Ishikawa (cell line): Measurements from ENCODE around the gene LBR.

ENCODE experiments used
- CEBPB ChIP-seq: IDR thresholded peaks from 2 replicates; pipeline ENCODE4 v1.6.1; 2012
- CREB1 ChIP-seq: IDR thresholded peaks from 2 replicates; pipeline ENCODE4 v1.6.1; 2012; ENCODE audit warnings: low read depth
- EGR1 ChIP-seq: IDR thresholded peaks from 2 replicates; pipeline ENCODE4 v1.6.1; 2012
- EP300 ChIP-seq: IDR thresholded peaks from 2 replicates; pipeline ENCODE4 v1.6.1; 2012; ENCODE audit warnings: borderline replicate concordance
- FOXM1 ChIP-seq: IDR thresholded peaks from 2 replicates; pipeline ENCODE4 v1.6.1; 2012; ENCODE audit warnings: low read depth, borderline replicate concordance
- MAX ChIP-seq: IDR thresholded peaks from 2 replicates; pipeline ENCODE4 v1.6.1; 2012
- NFIC ChIP-seq: IDR thresholded peaks from 2 replicates; pipeline ENCODE4 v1.6.1; 2012
- RAD21 ChIP-seq: IDR thresholded peaks from 2 replicates; pipeline ENCODE4 v1.6.1; 2012; ENCODE audit warnings: low read depth
- REST ChIP-seq: IDR thresholded peaks from 2 replicates; pipeline ENCODE4 v1.6.1; 2012; ENCODE audit warnings: low read depth, mild to moderate bottlenecking
- TAF1 ChIP-seq: IDR thresholded peaks from 2 replicates; pipeline ENCODE4 v1.6.1; 2012; ENCODE audit warnings: low read depth, mild to moderate bottlenecking
- TCF12 ChIP-seq: IDR thresholded peaks from 2 replicates; pipeline ENCODE4 v1.6.1; 2012; ENCODE audit warnings: low read depth
- TEAD4 ChIP-seq: IDR thresholded peaks from 2 replicates; pipeline ENCODE4 v1.6.1; 2012
- YY1 ChIP-seq: IDR thresholded peaks from 2 replicates; pipeline ENCODE4 v1.6.1; 2012; ENCODE audit warnings: low read depth
- ZBTB7A ChIP-seq: IDR thresholded peaks from 2 replicates; pipeline ENCODE4 v1.6.1; 2012; ENCODE audit warnings: low read depth
- TF ChIP-seq, protein P1 (sequence below): IDR thresholded peaks from 2 replicates; pipeline ENCODE4 v1.6.1; 2012

LBR gene

GRCh38 chr1:225388372-225388771, 39.5 kb downstream of the LBR start:
- no peak for TF ChIP-seq EGR1
- TF ChIP-seq TEAD4: no peak
- TF ChIP-seq TAF1: no peak
- TF ChIP-seq RAD21: no peak
- TF ChIP-seq EP300: no peak
- TF ChIP-seq YY1: no peak
- TF ChIP-seq TCF12: no peak
- TF ChIP-seq, protein P1, sequence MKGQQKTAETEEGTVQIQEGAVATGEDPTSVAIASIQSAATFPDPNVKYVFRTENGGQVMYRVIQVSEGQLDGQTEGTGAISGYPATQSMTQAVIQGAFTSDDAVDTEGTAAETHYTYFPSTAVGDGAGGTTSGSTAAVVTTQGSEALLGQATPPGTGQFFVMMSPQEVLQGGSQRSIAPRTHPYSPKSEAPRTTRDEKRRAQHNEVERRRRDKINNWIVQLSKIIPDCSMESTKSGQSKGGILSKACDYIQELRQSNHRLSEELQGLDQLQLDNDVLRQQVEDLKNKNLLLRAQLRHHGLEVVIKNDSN: no peak
- TF ChIP-seq NFIC: no peak
- TF ChIP-seq FOXM1: no peak
- TF ChIP-seq CREB1: no peak
- no peak for TF ChIP-seq MAX
- TF ChIP-seq CEBPB: no peak
- TF ChIP-seq ZBTB7A: no peak
- no peak for TF ChIP-seq REST

GRCh38 chr1:225380691-225381090, 47.1 kb downstream of the LBR start:
- TF ChIP-seq TCF12: no peak
- no peak for TF ChIP-seq NFIC
- TF ChIP-seq TAF1: no peak
- no peak for TF ChIP-seq REST
- TF ChIP-seq RAD21: no peak
- TF ChIP-seq TEAD4: no peak
- TF ChIP-seq CREB1: no peak

GRCh38 chr1:225378880-225379279, 49.0 kb downstream of the LBR start:
- TF ChIP-seq EP300 (no peak), MAX (peak; percentile 69), CEBPB (peak; percentile 20; the same call in 1 of the 2 replicates), TEAD4 (no peak), CREB1 (no peak), RAD21 (no peak), EGR1 (no peak)

DNA sequence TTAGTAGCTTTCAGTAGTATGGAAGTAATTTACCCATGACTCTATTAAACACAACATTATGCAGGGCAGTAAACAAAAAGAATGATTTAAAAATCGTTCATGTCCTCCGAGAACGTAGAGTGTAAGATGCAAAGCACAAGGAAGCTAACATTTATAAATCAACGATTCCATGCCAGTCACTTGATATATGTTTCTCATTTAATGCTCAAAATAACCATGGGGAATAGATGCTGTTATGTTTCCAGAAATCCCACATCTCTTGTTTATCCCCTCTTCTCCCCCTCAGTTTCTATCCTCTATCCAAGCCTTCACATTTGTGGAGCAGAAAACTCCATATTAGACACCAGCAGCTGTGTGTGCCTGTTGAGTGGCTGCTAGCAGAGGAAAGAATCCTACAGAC, 52.8 kb downstream of the LBR start:
- TF ChIP-seq YY1 (no peak), CEBPB (no peak), EP300 (no peak), MAX (no peak), ZBTB7A (no peak), TEAD4 (no peak), FOXM1 (no peak), TCF12 (no peak), TAF1 (no peak), REST (no peak)
- TF ChIP-seq, protein P1: no peak

GRCh38 chr1:225373155-225373554, 54.7 kb downstream of the LBR start:
- TF ChIP-seq FOXM1: no peak
- TF ChIP-seq YY1: no peak
- TF ChIP-seq EP300: no peak
- no peak for TF ChIP-seq MAX
- TF ChIP-seq EGR1: no peak
- no peak for TF ChIP-seq TCF12
- TF ChIP-seq RAD21: no peak
- TF ChIP-seq, protein P1: no peak
- no peak for TF ChIP-seq REST
- no peak for TF ChIP-seq CEBPB
- TF ChIP-seq CREB1: no peak
- TF ChIP-seq NFIC: no peak
